ENCODE data around the gene PNMT.

PNMT gene, protein sequence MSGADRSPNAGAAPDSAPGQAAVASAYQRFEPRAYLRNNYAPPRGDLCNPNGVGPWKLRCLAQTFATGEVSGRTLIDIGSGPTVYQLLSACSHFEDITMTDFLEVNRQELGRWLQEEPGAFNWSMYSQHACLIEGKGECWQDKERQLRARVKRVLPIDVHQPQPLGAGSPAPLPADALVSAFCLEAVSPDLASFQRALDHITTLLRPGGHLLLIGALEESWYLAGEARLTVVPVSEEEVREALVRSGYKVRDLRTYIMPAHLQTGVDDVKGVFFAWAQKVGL

DNA sequence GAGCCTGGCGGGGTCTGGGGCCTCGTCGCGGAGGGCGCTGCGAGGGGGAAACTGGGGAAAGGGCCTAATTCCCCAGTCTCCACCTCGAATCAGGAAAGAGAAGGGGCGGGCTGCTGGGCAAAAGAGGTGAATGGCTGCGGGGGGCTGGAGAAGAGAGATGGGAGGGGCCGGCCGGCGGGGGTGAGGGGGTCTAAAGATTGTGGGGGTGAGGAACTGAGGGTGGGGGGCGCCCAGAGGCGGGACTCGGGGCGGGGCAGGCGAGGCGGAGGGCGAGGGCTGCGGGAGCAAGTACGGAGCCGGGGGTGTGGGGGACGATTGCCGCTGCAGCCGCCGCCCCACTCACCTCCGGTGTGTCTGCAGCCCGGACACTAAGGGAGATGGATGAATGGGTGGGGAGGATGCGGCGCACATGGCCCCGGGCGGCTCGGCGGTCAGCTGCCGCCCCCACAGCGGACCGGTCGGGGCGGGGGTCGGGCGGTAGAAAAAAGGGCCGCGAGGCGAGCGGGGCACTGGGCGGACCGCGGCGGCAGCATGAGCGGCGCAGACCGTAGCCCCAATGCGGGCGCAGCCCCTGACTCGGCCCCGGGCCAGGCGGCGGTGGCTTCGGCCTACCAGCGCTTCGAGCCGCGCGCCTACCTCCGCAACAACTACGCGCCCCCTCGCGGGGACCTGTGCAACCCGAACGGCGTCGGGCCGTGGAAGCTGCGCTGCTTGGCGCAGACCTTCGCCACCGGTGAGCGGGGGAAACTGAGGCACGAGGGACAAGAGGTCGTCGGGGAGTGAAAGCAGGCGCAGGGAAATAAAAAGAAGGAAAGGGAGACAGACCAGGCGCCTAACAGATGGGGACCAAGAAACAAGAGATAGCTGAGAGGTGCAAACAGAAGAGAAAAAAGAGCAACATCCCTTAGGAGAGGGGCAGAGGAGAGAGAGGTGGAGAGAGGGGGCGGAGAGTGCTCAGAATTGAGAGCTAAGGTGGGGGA lies at the start of gene PNMT:
TSS of gene PNMT (plus strand) at position 509 of the 980 bp plus-strand sequence. CDS start at position 532, 23 bp downstream.
- DNase-seq (ENCODE audit: low read depth): peak; percentile 86

GRCh38 chr17:39618956-39619785 lies 49.1 kb upstream of the PNMT start:
- Histone ChIP-seq H3K4me1 (ENCODE audit: control insufficient read depth, insufficient read depth, low read length) (peaks cover 4% of the 10 kb centered on the region), H3K36me3 (ENCODE audit: control insufficient read depth, insufficient read depth, low read length, severe bottlenecking) (no peaks in the 10 kb centered on the region), H3K4me3 (ENCODE audit: low read length) (peak overlapping the region; percentile 86), H3K9me3 (ENCODE audit: control insufficient read depth, low read length) (no peaks in the 10 kb centered on the region), H3K9ac (ENCODE audit: low read length) (no peak overlapping the region), H3K27me3 (replicated peaks; ENCODE audit: control insufficient read depth, insufficient read depth, low read length) (peaks cover 28% of the 10 kb centered on the region)
- no peak for DNase-seq (ENCODE audit: low read depth)

More for the DNA sequence above, at the start of gene PNMT:
- no peaks in the 10 kb centered on the region for H3K9me3 ChIP-seq (ENCODE audit: control insufficient read depth, low read length)
- peaks cover 10% of the 10 kb centered on the region for H3K4me1 ChIP-seq (ENCODE audit: control insufficient read depth, insufficient read depth, low read length)
- no peaks in the 10 kb centered on the region for H3K36me3 ChIP-seq (ENCODE audit: control insufficient read depth, insufficient read depth, low read length, severe bottlenecking)
- H3K4me3 ChIP-seq (ENCODE audit: low read length): no peak within 1 kb of the TSS
- H3K27me3 ChIP-seq (replicated peaks; ENCODE audit: control insufficient read depth, insufficient read depth, low read length): peaks cover 62% of the 10 kb centered on the region
- H3K9ac ChIP-seq (ENCODE audit: low read length): no peak within 1 kb of the TSS

GRCh38 chr17:39619786-39620101 lies 48.5 kb upstream of the PNMT start:
- no peak for DNase-seq (ENCODE audit: low read depth)
- Histone ChIP-seq H3K9ac (ENCODE audit: low read length) (no peak overlapping the region), H3K27me3 (replicated peaks; ENCODE audit: control insufficient read depth, insufficient read depth, low read length) (peaks cover 26% of the 10 kb centered on the region), H3K4me1 (ENCODE audit: control insufficient read depth, insufficient read depth, low read length) (peaks cover 4% of the 10 kb centered on the region), H3K9me3 (ENCODE audit: control insufficient read depth, low read length) (no peaks in the 10 kb centered on the region), H3K36me3 (ENCODE audit: control insufficient read depth, insufficient read depth, low read length, severe bottlenecking) (no peaks in the 10 kb centered on the region), H3K4me3 (ENCODE audit: low read length) (no peak overlapping the region)

- Histone ChIP-seq H3K4me1 (ENCODE audit: control insufficient read depth, insufficient read depth, low read length) (peaks cover 18% of the 10 kb centered on the region), H3K4me3 (ENCODE audit: low read length) (no peak overlapping the region), H3K9ac (ENCODE audit: low read length) (no peak overlapping the region), H3K27me3 (replicated peaks; ENCODE audit: control insufficient read depth, insufficient read depth, low read length) (peaks cover 33% of the 10 kb centered on the region), H3K36me3 (ENCODE audit: control insufficient read depth, insufficient read depth, low read length, severe bottlenecking) (no peaks in the 10 kb centered on the region), H3K9me3 (ENCODE audit: control insufficient read depth, low read length) (no peaks in the 10 kb centered on the region)
- DNase-seq (ENCODE audit: low read depth): peak; percentile 91
Observed at GRCh38 chr17:39621523-39622379, 46.5 kb upstream of the PNMT start.

GRCh38 chr17:39622380-39623006 lies 45.8 kb upstream of the PNMT start:
- Histone ChIP-seq H3K36me3 (ENCODE audit: control insufficient read depth, insufficient read depth, low read length, severe bottlenecking) (no peaks in the 10 kb centered on the region), H3K4me1 (ENCODE audit: control insufficient read depth, insufficient read depth, low read length) (peaks cover 20% of the 10 kb centered on the region), H3K4me3 (ENCODE audit: low read length) (no peak overlapping the region), H3K9me3 (ENCODE audit: control insufficient read depth, low read length) (no peaks in the 10 kb centered on the region), H3K9ac (ENCODE audit: low read length) (no peak overlapping the region), H3K27me3 (replicated peaks; ENCODE audit: control insufficient read depth, insufficient read depth, low read length) (peaks cover 31% of the 10 kb centered on the region)
- DNase-seq (ENCODE audit: low read depth): no peak

DNA sequence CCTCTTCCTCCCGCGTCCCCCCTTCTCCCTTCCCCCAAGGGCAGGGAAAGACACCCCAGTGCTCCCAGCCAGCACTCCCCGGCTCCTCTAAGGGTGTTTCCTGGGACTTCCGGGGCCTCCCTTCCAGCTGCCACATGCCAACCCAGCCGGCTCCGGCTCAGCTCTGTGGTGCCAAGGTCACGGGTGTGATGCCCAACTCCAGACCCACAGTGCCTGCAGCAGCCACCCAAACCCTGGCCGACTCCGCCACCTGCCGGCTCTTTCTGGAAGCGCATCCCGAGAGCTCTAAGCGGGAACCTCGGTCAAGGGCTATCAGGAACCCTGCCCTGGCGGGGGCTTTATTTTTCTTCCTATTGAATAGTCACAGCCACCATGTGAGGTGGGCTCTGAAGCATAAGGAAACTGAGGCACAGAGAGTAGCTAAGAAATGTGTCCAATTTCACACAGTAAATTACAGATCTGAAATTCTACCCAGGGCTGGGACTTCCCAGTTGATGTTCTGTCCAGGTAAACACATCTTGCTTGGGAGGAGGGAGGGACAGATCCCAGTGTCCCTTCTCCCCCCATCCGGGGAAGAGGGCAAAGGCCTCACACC lies 44.8 kb upstream of the PNMT start:
- Histone ChIP-seq H3K4me1 (ENCODE audit: control insufficient read depth, insufficient read depth, low read length) (peaks cover 26% of the 10 kb centered on the region), H3K9ac (ENCODE audit: low read length) (no peak overlapping the region), H3K4me3 (ENCODE audit: low read length) (no peak overlapping the region), H3K9me3 (ENCODE audit: control insufficient read depth, low read length) (no peaks in the 10 kb centered on the region), H3K27me3 (replicated peaks; ENCODE audit: control insufficient read depth, insufficient read depth, low read length) (peaks cover 36% of the 10 kb centered on the region), H3K36me3 (ENCODE audit: control insufficient read depth, insufficient read depth, low read length, severe bottlenecking) (no peaks in the 10 kb centered on the region)
- peak; percentile 92 for DNase-seq (ENCODE audit: low read depth)

GRCh38 chr17:39624313-39624712 lies 43.9 kb upstream of the PNMT start:
- Histone ChIP-seq H3K36me3 (ENCODE audit: control insufficient read depth, insufficient read depth, low read length, severe bottlenecking) (no peaks in the 10 kb centered on the region), H3K9me3 (ENCODE audit: control insufficient read depth, low read length) (no peaks in the 10 kb centered on the region), H3K4me3 (ENCODE audit: low read length) (no peak overlapping the region), H3K4me1 (ENCODE audit: control insufficient read depth, insufficient read depth, low read length) (peaks cover 27% of the 10 kb centered on the region), H3K9ac (ENCODE audit: low read length) (no peak overlapping the region), H3K27me3 (replicated peaks; ENCODE audit: control insufficient read depth, insufficient read depth, low read length) (peaks cover 37% of the 10 kb centered on the region)
- DNase-seq (ENCODE audit: low read depth): no peak

- peaks cover 30% of the 10 kb centered on the region for H3K27me3 ChIP-seq (replicated peaks; ENCODE audit: control insufficient read depth, insufficient read depth, low read length)
- no peaks in the 10 kb centered on the region for H3K9me3 ChIP-seq (ENCODE audit: control insufficient read depth, low read length)
- H3K4me3 ChIP-seq (ENCODE audit: low read length): no peak overlapping the region
- H3K9ac ChIP-seq (ENCODE audit: low read length): no peak overlapping the region
- H3K36me3 ChIP-seq (ENCODE audit: control insufficient read depth, insufficient read depth, low read length, severe bottlenecking): no peaks in the 10 kb centered on the region
- peak; percentile 15 for DNase-seq (ENCODE audit: low read depth)
- H3K4me1 ChIP-seq (ENCODE audit: control insufficient read depth, insufficient read depth, low read length): peaks cover 35% of the 10 kb centered on the region
Observed at GRCh38 chr17:39625198-39625785, 43.0 kb upstream of the PNMT start.

DNA sequence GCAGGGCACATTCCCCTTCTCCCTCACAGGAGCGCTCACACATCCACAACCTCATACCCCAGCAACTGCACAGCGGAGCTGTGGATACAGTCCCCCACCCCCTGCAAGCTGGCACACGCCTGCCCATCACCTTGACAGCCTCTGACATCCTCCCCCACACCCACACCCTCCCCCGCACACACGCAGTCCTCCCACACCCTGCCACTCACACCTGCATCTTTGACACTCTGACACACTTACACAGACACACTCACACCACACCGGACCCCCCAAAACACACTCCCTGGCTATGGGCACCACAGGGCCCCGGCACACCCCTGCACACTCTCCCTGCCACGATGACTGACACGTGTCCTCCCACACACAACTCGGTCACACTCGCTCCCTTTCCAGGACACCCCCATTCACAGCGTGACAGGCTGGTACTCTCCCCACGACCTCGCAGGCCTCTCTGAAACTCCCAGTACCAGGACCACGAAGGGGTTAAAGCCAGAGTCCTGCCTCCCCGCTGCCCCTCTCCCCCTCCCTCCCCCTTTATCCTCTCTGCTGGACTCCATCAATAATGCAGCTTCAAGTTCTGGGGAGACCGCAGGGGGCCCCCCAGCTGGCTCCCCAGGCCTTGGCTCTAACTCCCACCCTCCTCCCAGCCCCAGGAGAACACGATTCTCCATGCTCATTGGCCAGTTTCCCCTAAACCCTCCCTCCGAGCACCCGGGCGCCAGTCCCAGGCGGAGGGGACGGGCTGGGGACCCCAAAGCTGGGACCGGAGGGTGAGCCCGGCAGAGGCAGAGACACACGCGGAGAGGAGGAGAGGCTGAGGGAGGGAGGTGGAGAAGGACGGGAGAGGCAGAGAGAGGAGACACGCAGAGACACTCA lies 41.8 kb upstream of the PNMT start, which contains the start of gene PPP1R1B:
TSS of gene PPP1R1B (plus strand) at position 782 of the 876 bp plus-strand sequence. CDS start 441 bp downstream, outside the sequence.
- H3K4me3 ChIP-seq (ENCODE audit: low read length): peak within 1 kb of the TSS; percentile 55
- H3K9ac ChIP-seq (ENCODE audit: low read length): peak within 1 kb of the TSS; percentile 39
- no peaks in the 10 kb centered on the region for H3K9me3 ChIP-seq (ENCODE audit: control insufficient read depth, low read length)
- no peaks in the 10 kb centered on the region for H3K36me3 ChIP-seq (ENCODE audit: control insufficient read depth, insufficient read depth, low read length, severe bottlenecking)
- H3K4me1 ChIP-seq (ENCODE audit: control insufficient read depth, insufficient read depth, low read length): peaks cover 37% of the 10 kb centered on the region
- H3K27me3 ChIP-seq (replicated peaks; ENCODE audit: control insufficient read depth, insufficient read depth, low read length): peaks cover 36% of the 10 kb centered on the region
- peak; percentile 19 for DNase-seq (ENCODE audit: low read depth)
